HK-2 (cell line): ENCODE measurements around the gene ATF2.
A peak's percentile ranks its signal among the peaks of the same experiment; 100 is the strongest.
"Not testable (repeated sequence)": the region's sequence is repeated elsewhere in the genome, so short reads cannot be mapped to it uniquely, and the experiment has no call there.

Experiments
- DNase-seq: peaks from one replicate; pipeline ENCODE4 v3.0.0-alpha.2; 2018; ENCODE audit not compliant: unreplicated experiment

ATF2 gene

DNA sequence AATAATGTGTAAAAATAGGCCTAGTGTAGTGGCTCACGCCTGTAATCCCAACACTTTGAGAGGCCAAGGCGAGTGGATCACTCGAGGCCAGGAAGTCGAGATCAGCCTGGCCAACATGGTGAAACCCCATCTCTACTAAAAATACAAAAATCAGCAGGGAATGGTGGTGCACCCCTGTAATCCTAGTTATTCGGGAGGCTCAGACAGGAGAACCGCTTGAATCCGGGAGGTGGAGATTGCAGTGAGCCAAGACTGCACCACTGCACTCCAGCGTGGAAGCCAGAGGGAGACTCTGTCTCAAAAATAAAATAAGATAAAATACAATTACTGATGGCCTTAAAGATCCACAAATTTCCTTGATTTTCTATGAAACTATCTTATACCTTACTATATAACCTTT lies 3.8 kb downstream of the ATF2 start:
- DNase-seq: no peak

DNA sequence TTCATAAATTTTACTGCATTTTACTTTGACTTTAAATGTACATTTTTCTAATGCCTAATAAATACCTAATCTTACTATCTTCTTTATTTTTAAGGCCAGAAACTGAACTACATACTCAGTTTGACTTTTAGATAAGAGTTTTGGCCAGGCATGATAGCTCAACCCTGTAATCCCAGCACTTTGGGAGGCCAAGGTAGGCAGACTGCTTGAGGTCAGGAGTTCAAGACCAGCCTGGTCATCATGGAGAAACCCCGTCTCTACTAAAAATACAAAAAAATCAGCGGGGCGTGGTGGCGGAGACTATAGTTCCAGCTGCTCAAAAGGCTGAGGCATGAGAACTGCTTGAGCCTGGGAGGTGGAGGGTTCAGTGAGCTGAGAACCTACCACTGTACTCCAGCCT lies 9.1 kb downstream of the ATF2 start:
- DNase-seq: no peak

DNA sequence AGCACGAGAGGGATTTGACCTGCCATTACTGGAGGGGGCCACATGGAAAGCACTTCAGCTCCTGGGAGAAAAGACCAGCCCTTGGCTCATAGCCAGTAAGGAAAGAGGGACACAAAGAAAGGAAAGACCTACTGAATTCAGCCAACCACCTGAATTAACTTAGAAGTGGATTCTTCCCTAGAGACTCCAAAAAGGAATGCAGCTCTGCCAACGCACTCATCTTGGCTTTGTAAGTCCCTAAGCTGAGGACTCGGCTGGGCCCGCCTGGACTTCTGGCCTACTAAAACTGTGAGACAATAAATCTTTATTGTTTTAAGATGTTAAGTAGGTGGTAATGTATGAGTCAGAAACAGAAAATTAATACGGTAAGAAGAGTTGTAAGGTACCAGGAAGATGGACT lies 11.5 kb downstream of the ATF2 start:
- DNase-seq: no peak

DNA sequence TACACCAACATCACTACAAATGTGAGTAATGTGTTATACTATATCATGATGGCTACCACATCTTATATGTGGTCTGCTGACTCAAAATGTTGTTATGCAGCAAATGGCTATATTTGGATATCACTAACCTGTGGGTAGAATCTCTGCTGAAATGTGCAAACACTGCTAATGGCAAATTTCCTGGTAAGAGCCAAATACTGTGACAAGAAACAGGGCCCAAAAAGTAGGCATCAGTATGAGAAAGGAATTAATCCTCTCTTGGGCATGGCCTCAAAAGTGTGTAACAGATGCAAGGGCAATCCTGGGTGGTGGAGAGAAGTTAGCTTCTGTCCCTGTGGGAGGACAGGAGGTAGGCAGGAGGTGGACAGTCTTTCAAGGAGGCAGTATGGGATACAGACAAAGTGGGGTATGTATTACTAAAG lies 13.3 kb downstream of the ATF2 start:
- DNase-seq: peak; percentile 10

DNA sequence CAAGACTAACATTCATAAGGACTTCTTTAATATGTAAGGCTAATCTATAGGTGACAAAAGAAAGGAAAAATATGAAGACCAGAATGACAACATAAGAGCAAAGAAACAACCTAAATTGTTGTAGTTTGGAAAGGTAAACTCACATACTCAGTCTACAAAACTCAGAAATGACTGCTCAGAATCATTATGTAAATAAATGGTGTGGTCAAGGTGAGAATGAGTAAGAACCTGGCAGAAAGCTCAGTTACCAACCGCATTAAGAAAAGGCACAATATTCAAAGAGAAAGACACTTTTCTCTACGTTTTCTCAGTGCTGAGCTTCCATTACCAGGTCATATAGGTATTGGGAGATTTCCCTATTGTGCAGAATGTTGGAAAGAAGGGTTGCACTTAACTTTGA lies 15.8 kb downstream of the ATF2 start:
- no peak for DNase-seq

DNA sequence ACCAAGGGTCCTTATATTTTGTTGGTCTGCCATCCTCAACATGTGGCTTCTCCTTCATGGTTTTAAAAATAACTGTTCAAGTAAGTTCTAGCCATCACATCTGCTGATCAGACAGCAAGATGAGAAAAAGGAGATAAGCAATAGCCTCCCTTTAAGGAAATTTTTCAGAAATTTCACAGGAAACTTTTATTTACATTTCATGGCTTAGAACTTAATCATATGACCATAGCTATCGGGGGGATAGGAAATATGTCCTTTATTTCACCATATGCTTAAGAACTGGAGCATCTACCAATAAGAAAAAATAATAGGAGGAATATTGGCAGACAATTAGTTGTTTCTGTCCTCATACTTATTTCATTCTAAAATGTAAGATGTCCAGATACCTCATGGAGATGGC lies 16.2 kb downstream of the ATF2 start:
- DNase-seq: no peak

DNA sequence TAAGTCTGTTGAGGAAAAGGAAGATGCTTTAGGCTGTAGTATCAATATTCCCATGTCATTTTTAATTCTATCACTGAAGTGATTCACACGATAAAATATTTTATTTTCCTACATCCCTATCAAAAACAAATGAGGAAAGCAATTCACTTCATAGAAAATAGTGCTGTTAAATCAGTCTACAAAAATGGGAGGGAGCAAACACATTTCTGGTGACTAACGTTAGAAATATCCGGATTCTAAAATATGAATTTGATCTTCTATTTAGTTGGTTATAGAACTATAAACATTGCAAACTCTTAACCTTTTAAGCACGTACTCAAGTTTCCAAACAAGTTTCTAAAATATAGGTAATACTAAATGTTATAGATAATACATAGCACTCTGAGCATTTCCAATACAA lies 20.8 kb downstream of the ATF2 start:
- no peak for DNase-seq

DNA sequence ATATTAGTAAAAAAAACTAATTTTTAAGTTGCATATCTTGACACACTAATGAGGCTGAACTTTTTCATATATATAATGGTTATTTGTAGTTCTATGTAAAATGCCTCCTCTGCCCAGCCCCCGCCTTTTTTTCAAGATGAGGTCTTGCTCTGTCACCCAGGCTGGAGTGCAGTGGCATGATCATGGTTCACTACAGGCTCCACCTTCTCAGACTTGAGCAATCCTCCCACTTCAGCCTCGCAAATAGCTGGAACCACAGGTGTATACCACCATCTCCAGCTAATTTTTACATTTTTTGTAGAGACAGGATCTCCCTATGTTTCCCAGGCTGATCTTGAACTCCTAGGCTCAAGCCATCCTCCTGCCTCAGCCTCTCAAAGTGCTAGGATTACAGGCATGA lies 24.3 kb downstream of the ATF2 start:
- DNase-seq: no peak

DNA sequence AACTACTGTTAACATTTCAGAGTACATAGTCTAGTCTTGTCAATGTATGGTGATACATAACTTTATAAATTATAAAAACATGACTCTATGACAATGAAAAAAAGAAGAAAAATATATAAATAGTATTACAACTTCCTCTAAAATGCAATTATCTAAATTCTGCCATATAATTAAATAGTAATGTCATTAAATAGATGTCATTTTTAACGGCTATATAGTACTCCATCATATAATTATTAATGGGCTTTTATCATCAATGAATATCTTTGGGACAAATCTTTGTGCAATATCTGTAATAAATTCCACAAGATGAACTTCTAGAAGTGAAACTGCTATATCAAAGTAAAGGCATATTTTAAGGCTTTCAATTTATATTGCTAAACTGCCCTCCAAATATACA lies 24.8 kb downstream of the ATF2 start:
- DNase-seq: no peak

DNA sequence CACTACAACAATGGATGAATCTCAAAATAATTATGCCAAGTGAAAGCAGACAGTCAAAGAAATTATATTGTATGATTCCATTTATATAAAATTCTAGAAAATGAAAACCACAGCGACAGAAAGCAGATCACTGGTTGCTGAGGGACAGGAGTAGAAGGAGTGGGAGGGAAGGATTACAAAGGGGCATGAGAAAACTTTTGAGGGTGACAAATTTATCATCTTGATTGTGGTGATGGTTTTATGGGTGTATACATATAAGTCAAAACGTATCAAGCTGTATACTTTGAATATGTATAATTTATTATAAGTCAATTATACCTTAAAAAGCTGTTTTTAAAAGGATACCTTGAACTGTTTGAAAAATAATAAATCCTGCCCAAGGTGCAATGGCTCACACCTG lies 27.7 kb downstream of the ATF2 start:
- DNase-seq: no peak

DNA sequence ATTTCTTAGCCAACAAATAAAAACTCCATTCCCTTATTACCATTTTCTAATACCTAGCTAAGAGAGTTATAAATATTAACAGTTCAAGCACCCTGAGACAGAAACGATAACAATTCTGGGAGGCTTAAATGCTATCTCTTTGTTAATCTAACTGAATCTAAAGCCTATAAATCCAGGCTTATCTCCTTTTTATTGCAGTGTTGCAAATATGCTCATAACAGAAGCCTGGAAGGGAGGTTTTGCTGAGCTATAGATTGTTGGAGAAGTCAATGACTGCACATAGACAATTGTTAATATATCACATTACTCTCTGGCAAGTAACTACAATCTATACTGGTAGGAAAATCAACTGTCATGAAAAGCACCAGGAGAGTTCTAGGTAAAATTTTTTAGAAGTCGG lies 30.2 kb downstream of the ATF2 start:
- DNase-seq: no peak

DNA sequence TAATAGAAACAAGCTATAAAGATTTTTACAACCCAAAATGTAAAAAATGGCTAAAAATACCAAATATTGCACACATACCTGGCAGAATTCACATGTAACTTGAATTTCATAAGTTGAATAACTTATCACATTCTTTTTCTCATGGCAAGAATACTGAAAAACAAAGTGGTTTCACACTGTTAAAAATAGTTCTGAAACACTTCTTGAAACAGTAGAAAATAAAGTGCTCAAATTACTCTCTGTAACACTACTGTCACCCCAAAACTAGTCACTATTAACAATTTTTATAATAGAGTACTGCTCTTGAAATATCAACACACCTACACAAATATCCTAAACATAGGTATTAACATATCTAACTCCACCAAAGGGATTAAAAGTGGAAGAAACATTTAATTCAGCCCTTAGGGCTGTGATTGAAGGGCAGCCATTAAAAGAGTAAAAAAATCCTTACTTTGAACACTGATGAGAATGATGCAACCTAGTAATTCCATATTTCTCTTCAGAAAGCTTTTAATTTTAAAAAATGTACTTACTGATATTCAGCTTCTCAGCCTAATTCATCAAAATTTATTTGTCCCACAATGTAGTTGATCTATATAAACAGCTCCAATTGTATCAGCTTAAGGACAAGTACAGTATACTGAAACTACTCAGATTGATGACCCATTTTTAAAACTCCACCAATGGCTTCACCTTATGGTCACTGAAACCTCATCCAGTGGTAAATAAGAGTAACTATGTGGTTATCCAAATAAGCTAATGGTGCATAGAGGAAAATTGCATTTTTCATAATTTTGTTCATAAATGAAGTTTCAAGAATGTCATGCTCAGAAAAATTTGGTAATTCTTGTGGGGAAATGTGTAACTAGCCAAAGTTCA lies 31.4 kb downstream of the ATF2 start:
- DNase-seq: no peak

DNA sequence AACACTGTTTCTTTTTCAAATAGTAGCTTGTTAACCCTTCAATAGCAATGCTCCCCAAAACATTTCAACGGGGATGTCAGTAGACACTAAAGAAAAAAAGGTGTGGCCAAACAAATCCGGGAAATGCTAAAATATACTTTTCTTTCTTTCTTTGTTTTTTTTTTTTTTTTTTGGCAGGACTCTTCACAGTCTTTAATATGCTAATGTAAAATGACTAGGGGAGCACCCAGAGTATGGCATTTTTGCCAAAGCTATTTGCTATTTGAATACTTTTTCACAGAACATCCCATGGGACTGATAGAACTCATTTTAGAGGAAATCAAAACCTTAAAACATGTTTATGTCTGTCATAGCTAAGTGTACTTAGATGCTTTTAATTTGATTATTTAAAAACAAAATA lies 32.1 kb downstream of the ATF2 start:
- no peak for DNase-seq

DNA sequence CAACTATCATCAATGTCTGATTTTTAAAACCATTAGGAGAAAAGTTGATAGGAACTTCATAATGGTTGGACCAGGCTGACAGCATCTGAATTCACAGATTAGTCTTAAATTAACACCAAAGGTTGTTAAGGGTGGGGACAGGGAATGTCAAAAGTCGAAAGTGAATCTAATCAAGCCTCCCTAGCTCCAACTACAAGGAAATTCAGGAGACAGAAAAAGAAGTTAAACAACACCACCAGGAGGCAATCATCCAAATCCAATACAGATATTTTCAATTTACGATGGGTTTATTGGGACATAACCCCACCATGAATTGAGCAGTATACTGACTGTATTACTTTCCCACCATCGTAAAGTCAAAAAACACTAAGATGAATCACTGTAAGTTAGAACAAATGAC lies 32.8 kb downstream of the ATF2 start:
- DNase-seq: no peak

DNA sequence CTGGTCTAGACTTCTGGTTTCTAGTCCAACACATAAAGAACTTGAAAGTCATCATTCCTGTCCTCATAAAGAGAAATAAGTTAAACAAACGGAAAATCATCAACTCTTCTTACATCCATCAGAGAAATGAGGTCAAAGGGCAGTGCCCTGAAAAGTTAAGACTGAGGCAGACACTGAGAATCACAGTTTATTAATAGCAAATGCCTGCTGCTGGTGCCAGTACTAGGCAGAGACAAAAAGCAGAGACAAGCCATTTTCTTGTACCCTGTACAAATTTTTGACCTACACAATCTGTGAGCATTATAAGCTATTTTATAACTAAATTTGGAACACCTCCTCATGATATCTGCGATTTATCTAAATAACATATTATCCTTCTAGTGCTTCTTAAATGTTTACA lies 36.8 kb downstream of the ATF2 start:
- no peak for DNase-seq

DNA sequence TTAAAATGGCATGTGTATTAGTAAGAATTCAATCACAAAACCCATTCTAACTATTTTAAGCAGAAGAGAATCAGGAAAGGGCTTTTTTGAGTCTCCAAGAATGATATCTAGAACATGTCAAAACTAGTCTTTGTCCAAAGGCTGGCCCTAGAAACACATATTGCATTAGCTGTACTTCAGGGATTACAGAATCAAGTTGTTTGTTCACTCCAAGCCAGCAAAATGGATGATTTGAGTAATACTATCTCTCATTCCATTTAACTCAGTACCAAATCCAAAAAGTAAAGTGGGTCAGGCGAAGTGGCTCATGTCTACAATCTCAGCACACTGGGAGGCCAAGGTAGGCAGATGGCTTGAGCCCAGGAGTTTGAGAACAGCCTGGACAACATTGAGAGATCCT lies 41.3 kb downstream of the ATF2 start:
- no peak for DNase-seq

DNA sequence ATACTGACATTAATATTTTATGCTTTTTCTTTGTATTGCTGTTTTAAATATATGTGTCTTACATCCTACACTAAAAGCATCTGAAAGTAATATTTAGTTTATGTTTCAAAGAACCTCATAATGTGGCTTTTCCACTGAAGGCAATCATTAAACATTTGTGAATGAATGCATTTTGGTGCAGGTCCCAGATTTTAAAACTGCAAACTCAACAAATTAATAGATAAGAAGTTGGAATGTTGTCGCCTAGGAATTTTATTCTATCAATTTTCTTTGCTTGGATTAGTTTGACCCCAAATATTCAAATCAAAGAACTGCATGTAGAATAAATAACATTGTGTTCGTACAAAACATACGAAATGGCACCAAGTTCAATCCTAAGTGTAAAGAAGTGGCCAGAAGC lies 44.7 kb downstream of the ATF2 start:
- no peak for DNase-seq

DNA sequence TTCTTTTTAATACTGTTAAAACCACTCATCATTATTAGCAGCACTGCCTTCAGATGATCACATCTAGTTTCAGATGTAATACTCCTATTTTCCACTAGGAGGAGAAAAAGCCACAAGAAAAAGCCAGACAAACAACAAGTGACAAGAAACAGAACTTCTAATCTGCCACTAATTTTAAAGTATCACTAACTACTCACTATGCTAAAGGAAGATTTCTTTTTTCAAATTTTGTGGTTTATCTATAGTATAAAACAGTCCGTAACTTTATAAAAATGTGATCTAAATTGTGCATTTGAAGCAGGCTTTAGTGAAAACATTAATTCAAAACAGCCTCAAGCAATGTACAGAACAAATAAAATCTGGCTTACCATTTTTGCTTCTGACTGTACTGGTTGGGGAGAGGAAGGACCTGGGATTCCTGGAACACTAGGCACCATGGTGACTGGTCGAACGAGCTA lies 56.8 kb downstream of the ATF2 start:
- DNase-seq: no peak

DNA sequence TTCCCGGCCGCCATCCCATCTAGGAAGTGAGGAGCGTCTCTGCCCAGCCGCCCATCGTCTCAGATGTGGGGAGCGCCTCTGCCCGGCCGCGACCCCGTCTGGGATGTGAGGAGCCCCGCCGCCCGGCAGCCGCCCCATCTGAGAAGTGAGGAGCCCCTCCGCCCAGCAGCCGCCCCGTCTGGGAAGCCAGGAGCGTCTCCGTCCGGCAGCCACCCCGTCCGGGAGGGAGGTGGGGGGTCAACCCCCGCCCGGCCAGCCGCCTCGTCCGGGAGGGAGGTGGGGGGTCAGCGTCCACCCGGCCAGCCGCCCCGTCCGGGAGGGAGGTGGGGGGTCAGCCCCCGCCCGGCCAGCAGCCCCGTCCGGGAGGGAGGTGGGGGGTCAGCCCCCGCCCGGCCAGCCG lies 59.9 kb downstream of the ATF2 start:
- not testable (repeated sequence) for DNase-seq

DNA sequence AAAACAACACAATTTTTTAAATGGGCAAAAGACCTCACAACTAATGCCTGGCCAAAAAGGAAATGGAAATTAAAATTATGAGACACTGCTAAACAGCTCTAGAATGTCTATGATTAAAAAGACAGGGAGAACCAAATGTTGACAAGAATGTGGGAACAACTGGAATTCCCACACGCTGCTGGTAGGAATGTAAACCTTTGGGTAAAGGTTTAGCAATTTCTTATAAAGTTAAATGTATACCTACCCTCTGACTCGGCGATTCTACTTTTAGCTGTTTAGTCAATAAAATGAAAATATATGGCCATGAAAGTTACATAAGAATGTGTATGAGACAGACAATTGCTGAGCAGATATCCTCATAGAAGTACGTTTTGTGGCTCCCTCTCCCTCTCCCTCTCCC lies 60.9 kb downstream of the ATF2 start:
- no peak for DNase-seq

DNA sequence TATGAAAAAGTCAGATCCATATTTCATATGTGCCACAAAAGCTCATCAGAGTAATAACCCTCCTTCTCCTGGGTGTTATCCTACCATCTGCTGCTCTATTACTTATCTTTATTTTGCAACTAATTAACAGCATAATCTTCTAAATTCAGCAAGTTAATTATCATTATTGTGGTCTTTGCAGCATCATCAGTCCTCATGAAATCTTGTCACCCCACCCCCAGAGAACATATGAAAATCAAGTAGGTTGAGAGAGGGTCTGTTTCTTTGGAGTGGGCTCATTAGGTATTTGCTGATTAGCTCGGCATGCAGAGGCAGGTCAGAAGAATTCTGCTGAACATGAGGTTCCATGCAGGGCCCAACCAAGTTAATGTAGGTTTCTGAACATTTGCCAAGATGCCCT lies 64.8 kb downstream of the ATF2 start:
- DNase-seq: no peak

DNA sequence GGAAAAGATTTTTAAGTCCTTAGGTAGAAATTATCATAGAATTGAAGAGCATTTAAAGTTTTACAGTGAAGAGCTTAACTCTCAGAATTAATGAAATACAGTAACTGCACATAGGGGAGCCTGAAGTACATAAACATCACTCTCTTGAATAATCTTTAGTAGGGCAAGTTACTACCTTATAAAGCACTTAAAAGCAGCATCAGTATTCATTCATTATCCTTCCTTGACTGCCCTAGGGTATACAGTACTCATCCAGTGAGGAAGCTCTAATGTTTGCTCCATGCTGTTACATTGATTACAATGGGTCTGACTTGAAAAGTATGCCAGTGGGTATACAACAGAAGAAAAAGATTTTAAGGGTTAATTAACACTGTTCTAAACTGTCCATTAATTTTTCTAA lies 66.5 kb downstream of the ATF2 start:
- DNase-seq: no peak

DNA sequence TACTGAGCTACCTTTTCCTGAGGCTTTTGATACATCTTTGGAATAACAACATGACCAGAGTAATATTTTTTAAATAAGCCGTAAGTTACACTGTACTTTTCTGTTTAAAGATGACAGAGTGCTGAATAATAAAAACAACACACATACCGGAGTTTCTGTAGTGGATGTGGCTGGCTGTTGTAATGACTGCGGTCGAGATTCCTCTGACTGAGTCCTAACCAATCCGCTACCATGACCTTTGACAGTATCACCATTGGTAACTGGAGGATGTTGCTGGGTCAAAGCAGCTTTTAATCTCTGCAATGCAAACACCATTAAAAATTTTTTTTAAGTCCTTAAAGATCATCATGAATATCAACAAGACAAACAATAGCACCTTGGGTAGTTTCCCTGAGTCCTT lies 70.7 kb downstream of the ATF2 start:
- DNase-seq: no peak

DNA sequence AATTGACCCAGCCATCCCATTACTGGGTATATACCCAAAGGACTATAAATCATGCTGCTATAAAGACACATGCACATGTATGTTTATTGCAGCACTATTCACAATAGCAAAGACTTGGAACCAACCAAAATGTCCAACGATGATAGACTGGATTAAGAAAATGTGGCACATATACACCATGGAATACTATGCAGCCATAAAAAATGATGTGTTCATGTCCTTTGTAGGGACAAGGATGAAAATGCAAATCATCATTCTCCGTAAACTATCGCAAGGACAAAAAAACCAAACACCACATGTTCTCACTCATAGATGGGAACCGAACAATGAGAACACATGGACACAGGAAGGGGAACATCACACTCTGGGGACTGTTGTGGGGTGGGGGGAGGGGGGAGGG lies 83.9 kb downstream of the ATF2 start:
- DNase-seq: not testable (repeated sequence)
